Immature natural killer cell (primary cell): ENCODE data around the gene AGXT. TPM values are rescaled to one million over a fixed set of nuclear protein-coding genes. Genes with fewer than 3 reads are reported as not detected.
"Not testable (repeated sequence)": the region's sequence is repeated elsewhere in the genome, so short reads cannot be mapped to it uniquely, and the experiment has no call there.

Experiments used
- DNase-seq, 3 donors: peaks; one replicate each; pipeline ENCODE4 v3.0.0; 2022; ENCODE audit warnings: mixed read lengths in 1 of 3
- H3K27ac Mint-ChIP-seq, 6 donors: one replicate each; pipeline ENCODE4 v1.8.0; 2020; ENCODE audit warnings: mixed read lengths in 6 of 6, mild to moderate bottlenecking in 5 of 6, inconsistent platforms in 4 of 6, moderate library complexity in 3 of 6
- H3K27me3 Mint-ChIP-seq, 3 donors: one replicate each; pipeline ENCODE4 v1.8.0; 2020 to 2021; ENCODE audit warnings: low read depth in 3 of 3, mild to moderate bottlenecking in 3 of 3, mixed read lengths in 3 of 3, moderate library complexity in 3 of 3, inconsistent platforms in 1 of 3
- H3K36me3 Mint-ChIP-seq, 3 donors: one replicate each; pipeline ENCODE4 v1.8.0; 2020; ENCODE audit warnings: mixed read lengths in 3 of 3, inconsistent platforms in 2 of 3, mild to moderate bottlenecking in 2 of 3
- H3K4me1 Mint-ChIP-seq, 2 donors: one replicate each; pipeline ENCODE4 v1.8.0; 2020; ENCODE audit warnings: inconsistent platforms in 2 of 2, mild to moderate bottlenecking in 2 of 2, mixed read lengths in 2 of 2, moderate library complexity in 1 of 2
- H3K4me3 Mint-ChIP-seq, 5 donors: one replicate each; pipeline ENCODE4 v1.8.0; 2020; ENCODE audit warnings: mild to moderate bottlenecking in 5 of 5, mixed read lengths in 5 of 5, inconsistent platforms in 3 of 5, moderate library complexity in 3 of 5
- H3K9me3 Mint-ChIP-seq, 6 donors: one replicate each; pipeline ENCODE4 v1.8.0; 2020; ENCODE audit warnings: mild to moderate bottlenecking in 6 of 6, mixed read lengths in 6 of 6, inconsistent platforms in 4 of 6, moderate library complexity in 3 of 6
- polyA plus RNA-seq, 3 donors: library from polyadenylated mRNA; unstranded; fragments of 300-500 nt; fragmentation: Illumina TruSeq; gene quantifications; one replicate each; pipeline ENCODE4 v1.2.3, GENCODE V29; 2021

AGXT gene
- polyA plus RNA-seq, 3 donors from 2014 or later, result not detected

DNA sequence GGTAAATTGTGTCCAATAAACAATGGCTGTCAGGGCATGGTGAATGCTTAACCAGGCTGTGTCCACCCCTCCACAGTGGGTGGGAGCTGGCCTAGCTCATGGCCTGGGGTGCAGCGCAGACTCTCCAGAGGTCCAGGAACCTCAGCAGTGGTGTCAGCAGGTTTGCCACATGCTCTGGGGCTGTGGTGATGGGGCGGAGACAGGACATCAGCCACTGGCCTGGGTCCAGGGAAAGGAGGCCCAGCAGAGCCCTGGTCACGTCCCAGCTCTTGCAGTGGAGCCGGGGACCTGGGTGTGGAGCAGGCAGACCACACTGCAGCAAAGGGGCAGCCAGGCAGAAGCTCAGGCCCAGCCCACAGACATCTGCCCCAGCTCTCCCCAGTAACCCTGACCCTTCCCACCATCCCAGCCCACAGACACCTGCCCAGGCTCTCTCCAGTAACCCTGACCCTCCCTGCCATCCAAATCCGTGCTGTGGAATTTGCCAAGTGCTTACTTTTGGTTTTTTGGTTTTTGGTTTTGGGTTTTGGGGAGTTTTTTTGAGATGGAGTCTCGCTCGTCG, 34.8 kb upstream of the AGXT start:
- H3K27ac Mint-ChIP-seq, result peak overlapping the region in 4 of 6 donors; percentile 23 to 83 (median 64)
- H3K4me1 Mint-ChIP-seq, result peaks cover 0 to 4% of the 10 kb centered on the region in 2 donors
- no peaks in the 10 kb centered on the region for H3K36me3 Mint-ChIP-seq
- no peaks in the 10 kb centered on the region for H3K9me3 Mint-ChIP-seq
- DNase-seq, result no peak
- no peak overlapping the region for H3K4me3 Mint-ChIP-seq
- peaks cover 2 to 9% (median 8%) of the 10 kb centered on the region in 3 donors for H3K27me3 Mint-ChIP-seq

DNA sequence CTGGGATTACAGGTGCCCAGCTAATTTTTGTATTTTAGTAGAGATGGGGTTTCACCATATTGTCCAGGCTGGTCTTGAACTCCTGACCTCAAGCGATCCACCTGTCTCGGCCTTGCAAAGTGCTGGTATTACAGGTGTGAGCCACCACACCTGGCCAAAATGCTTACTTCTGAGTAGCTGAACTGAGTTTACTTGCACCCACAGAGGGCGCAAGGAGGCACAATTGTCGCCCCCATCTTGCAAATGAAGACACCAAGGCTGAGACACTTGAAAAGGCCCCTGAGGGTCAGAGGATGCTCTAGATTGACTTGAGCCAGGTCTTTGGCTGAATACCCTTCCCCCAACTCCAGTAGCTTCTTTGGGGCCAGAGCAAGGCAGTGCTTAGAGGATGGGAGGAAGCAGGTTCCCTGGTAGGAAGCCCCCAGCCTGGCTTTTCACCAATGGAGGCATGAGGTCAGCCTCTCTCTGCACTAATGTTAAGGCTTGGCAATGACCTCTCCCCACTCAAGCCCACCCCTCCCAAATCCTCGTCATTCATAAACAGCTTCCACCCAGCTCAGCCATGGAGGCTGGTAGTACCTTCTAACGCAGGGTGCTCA, 34.1 kb upstream of the AGXT start:
- Mint-ChIP-seq H3K9me3 (no peaks in the 10 kb centered on the region), H3K4me1 (peaks cover 0 to 4% of the 10 kb centered on the region in 2 donors), H3K36me3 (no peaks in the 10 kb centered on the region), H3K27me3 (peaks cover 2 to 8% (median 6%) of the 10 kb centered on the region in 3 donors), H3K4me3 (no peak overlapping the region), H3K27ac (peak overlapping the region in 4 of 6 donors; percentile 23 to 55 (median 30))
- no peak for DNase-seq

DNA sequence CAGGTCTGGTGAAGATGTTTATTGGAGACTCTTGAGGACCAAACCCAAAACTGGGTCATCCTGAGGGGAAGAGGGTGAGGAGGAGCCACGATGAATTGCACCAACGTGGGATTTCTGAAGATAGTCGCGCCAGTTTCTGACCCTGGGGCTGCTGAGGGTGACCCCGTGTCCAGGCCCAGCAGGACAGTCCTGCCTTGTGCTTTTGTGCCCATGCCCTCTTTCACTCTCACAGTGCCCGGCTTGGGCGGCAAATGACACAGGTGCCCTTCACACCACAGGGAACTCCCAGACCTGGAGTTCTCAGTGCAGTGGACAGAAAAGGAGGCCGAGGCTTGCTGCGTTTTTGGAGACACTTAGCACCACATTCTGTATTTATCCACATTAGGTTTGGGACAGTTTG, 33.1 kb upstream of the AGXT start:
- Mint-ChIP-seq H3K4me3 (no peak overlapping the region), H3K36me3 (no peaks in the 10 kb centered on the region), H3K27me3 (peaks cover 2 to 8% (median 6%) of the 10 kb centered on the region in 3 donors), H3K4me1 (peaks cover 0 to 4% of the 10 kb centered on the region in 2 donors), H3K9me3 (no peaks in the 10 kb centered on the region), H3K27ac (no peak overlapping the region)
- no peak for DNase-seq

DNA sequence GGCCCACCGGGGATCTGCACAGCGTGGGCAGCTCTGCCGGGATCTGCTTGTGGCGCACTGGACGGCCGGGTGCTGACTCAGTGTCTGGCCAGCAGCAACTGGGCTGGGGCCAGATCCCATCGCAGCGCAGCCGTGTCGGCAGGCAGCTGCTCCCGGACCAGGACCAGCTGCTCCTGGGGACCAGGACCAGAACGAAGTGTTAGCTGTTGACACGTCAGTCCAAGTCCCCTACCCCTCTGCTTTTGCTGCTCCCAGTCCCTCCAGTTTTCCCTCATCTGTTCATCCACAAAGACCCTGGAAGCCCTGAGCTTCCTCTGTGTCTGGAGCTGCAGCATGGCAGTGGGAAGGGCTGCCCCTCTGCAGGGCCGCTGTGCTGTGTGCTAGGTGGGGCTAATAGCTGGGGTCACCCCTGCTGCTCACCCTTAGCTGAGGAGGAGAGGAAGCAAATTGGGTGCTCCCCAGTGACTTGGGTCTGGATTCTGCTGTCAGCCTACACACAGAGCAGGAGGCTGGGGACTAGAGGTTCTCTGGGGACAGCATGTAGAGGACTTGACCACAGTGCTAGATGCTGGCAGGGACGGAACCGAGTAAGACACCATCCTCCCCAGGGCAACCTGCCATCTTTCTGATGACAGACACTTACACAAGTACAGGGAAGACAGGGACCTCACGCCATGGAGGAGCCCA, 31.7 kb upstream of the AGXT start:
- H3K27me3 Mint-ChIP-seq, result peaks cover 2 to 8% (median 6%) of the 10 kb centered on the region in 3 donors
- no peaks in the 10 kb centered on the region for H3K9me3 Mint-ChIP-seq
- no peak overlapping the region for H3K27ac Mint-ChIP-seq
- H3K4me1 Mint-ChIP-seq, result peaks cover 0 to under 1% of the 10 kb centered on the region in 2 donors
- H3K36me3 Mint-ChIP-seq, result no peaks in the 10 kb centered on the region
- no peak for DNase-seq
- no peak overlapping the region for H3K4me3 Mint-ChIP-seq

DNA sequence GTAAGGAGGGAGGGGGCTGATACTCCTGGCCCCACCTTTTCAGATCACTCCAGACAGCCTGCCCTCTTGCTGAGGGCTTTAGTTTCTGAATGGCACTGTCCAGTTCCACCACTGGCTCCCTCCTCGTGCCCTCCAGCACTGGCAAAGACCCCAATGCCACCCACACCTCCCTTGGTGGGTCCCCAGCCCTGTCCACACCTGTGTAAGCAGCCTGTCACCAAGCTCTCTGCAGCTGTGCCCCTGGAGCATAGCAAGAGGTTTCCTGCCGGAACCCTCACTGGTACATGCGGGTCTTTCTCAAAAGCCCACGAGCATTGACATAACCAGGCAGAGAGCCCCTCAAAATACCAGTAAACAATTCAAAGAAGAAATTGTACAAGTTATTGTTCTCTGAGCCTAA, 31.0 kb upstream of the AGXT start:
- no peaks in the 10 kb centered on the region for H3K9me3 Mint-ChIP-seq
- H3K4me3 Mint-ChIP-seq, result no peak overlapping the region
- H3K27ac Mint-ChIP-seq, result no peak overlapping the region
- no peaks in the 10 kb centered on the region for H3K36me3 Mint-ChIP-seq
- H3K4me1 Mint-ChIP-seq, result no peaks in the 10 kb centered on the region
- peaks cover 0 to 4% (median 3%) of the 10 kb centered on the region in 3 donors for H3K27me3 Mint-ChIP-seq
- DNase-seq, result no peak

DNA sequence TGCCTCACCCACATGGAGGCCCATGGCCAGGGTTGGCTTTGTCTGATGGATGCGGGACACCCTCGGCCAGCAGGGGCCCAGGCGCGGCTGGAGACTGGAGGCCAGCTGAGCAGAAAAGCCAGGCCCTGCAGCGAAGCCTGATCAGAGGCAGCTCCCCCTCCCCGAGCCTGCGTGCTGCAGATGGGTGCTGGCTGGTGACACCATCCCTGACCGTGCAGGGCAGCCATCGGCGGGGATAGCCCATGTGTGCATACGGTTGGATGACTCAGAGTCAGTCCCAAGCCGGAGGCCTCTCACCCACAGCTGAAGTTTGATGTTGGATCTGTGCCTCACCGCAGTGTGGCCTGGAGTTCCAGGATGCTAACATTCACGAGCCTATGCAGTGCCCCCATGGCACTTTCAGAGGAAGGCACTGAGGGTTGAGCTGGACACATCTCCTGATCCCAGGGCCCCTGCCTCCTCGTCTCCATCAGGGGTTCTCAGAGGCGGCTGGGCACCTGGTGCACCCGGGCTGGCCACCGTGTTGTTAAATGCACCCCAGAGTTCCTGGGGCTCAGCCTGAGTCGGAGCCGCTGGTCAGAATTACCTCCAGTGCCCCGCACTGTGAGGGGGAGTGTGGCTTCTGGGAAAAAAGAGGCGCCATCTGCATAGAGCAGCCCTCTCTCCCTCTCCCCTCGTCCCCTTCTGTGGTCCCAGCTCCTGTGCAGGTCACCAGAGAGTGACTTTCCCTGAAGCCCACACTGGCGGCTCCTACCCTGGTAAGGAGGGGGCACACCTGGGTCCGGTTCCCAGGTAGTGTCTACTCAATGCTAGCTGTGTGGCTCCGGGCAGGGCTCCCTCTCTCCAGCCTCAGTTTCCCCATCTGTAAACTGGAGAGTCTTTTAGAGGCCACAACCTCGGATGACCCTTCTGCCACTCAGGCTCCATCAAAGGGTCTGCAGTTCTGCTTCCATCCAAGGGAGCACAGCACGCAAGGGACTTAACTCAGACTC, 29.2 kb upstream of the AGXT start:
- H3K27me3 Mint-ChIP-seq, result peaks cover 0 to 3% (median 3%) of the 10 kb centered on the region in 3 donors
- H3K4me3 Mint-ChIP-seq, result no peak overlapping the region
- DNase-seq, result no peak
- no peaks in the 10 kb centered on the region for H3K4me1 Mint-ChIP-seq
- no peaks in the 10 kb centered on the region for H3K9me3 Mint-ChIP-seq
- no peaks in the 10 kb centered on the region for H3K36me3 Mint-ChIP-seq
- H3K27ac Mint-ChIP-seq, result no peak overlapping the region

DNA sequence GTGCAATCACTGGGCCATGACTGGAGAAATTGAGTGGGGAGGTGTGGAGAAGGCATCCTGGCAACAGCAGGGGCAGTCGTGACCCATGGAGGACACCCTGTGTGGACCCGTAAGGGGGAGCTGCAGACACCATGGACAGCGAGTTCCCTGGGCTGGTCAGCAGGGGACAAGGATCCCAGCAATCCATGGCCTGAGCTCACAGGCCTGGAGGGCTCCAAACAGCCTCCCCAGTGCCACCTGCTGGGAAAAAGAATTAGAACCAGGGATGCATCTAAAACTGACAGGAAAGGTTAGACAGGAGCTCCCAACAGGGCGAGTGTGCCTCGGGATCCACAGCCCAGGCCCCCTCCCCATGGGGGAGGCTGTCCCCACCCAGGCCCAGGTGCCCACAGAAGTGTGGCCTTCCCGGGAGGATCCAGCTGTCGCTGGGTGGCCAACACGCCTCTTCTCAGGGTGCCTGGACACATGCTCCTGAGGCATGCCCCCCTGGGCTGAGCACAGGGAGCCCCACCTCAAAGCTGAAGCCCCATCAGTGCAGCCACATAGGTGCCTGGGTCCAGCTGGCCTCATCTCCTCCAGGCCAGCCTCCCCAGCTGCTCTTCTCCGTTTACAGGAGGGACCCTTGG, 28.1 kb upstream of the AGXT start:
- Mint-ChIP-seq H3K36me3 (no peaks in the 10 kb centered on the region), H3K4me1 (no peaks in the 10 kb centered on the region), H3K9me3 (no peaks in the 10 kb centered on the region), H3K27ac (no peak overlapping the region), H3K4me3 (no peak overlapping the region), H3K27me3 (peaks cover 0 to 5% (median 3%) of the 10 kb centered on the region in 3 donors)
- DNase-seq, result peak in 1 of 3 donors; percentile 11

DNA sequence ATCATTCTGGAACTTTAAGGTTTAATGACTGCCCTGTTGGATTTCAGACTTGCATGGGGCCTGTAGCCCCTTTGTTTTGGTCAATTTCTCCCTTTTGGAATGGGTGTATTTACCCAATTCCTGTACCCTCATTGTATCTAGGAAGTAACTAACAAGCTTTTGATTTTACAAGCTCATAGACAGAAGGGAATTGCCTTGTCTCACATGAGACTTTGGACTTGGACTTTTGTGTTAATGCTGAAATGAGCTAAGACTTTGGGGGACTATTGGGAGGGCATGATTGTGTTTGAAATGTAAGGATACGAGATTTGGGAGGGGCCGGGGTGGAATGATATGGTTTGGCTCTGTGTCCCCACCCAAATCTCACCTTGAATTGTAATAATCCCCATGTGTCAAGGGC, 22.3 kb upstream of the AGXT start:
- DNase-seq, H3K27ac Mint-ChIP-seq, H3K4me3 Mint-ChIP-seq, H3K27me3 Mint-ChIP-seq, H3K4me1 Mint-ChIP-seq, H3K9me3 Mint-ChIP-seq, H3K36me3 Mint-ChIP-seq: not testable (repeated sequence)

DNA sequence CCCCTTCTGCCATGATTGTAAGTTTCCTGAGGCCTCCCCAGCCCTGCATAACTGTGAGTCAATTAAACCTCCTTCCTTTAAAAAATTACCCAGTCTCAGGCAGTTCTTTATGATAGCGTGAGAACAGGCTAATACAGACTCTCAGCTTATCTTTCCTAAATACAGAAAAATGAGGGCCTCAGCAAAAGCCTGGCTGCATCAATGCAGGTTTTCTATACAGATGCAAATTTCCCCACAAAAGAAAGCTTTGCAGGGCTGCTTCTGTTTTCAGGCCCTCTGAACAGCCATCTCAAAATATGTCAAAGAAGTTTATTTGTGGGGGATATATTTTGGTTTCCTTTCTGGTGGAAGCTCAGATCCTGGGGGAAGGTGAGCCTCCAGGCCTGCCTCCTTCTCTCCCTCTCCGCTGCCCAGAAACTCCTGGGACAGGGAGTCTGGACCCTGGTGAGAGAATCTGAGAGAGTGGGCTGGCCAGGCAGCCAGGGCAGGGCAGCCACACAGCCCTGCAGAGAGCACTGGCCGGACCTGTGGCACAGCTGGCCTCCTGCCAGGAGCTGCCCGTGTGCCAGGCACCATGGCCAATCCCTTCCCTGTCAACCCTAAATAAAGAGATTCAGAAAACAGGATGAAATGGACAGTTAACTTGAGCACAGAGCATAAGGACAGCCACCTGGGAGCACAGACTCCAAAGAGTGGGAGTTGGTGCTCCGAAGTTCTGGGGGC, 21.6 kb upstream of the AGXT start:
- Mint-ChIP-seq H3K9me3 (no peaks in the 10 kb centered on the region), H3K36me3 (no peaks in the 10 kb centered on the region), H3K27ac (no peak overlapping the region), H3K4me3 (no peak overlapping the region), H3K4me1 (no peaks in the 10 kb centered on the region), H3K27me3 (peaks cover 2 to 4% (median 3%) of the 10 kb centered on the region in 3 donors)
- DNase-seq, result no peak

DNA sequence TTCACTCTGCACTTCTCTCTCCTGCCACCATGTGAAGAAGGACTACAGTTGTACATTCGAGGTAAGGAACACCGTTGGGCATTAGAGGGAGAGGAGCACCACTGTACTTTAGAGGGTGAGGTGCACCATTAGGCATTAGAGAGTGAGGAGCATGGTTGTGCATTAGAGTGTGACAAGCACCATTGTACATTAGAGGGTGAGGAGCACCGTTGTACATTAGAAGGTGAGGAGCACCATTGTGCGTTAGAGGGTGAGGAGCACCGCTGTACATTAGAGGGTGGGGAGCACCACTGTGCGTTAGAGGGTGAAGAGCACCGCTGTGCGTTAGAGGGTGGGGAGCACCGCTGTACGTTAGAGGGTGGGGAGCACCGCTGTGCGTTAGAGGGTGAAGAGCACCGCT, 20.8 kb upstream of the AGXT start:
- Mint-ChIP-seq H3K9me3 (no peaks in the 10 kb centered on the region), H3K36me3 (no peaks in the 10 kb centered on the region), H3K27ac (no peak overlapping the region), H3K27me3 (peaks cover 2 to 4% (median 3%) of the 10 kb centered on the region in 3 donors), H3K4me3 (no peak overlapping the region), H3K4me1 (no peaks in the 10 kb centered on the region)
- no peak for DNase-seq

DNA sequence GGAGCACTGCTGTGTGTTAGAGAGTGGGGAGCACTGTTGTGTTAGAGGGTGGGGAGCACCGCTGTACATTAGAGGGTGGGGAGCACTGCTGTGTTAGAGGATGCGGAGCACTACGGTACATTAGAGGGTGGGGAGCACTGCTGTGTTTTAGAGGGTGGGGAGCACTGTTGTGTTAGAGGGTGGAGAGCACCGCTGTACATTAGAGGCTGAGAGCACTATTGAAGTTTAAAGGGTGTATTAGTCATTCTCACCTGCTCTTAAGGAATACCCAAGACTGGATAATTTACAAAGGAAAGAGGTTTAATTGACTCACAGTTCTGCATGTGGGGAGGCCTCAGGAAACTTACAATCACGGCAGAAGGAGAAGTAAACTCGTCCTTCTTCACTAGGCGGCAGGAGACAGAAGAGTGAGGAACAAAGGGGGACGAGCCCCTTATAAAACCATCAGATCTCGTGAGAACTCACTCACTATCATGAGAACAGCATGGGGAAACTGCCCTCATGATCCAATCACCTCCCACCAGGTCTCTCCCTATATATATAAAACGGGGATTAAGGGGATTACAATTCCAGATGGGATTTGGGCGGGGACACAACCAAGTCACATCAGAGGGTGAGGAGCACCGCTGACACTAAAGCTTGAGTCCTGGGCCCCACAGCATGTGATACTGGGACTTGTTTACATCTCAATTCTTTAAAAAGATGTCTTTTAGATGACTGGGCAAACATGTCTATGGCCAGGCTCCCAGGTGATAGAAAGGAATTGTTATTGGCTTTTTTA, 19.5 kb upstream of the AGXT start:
- H3K27ac Mint-ChIP-seq, result no peak overlapping the region
- peaks cover 0 to 1% (median 0%) of the 10 kb centered on the region in 3 donors for H3K36me3 Mint-ChIP-seq

DNA sequence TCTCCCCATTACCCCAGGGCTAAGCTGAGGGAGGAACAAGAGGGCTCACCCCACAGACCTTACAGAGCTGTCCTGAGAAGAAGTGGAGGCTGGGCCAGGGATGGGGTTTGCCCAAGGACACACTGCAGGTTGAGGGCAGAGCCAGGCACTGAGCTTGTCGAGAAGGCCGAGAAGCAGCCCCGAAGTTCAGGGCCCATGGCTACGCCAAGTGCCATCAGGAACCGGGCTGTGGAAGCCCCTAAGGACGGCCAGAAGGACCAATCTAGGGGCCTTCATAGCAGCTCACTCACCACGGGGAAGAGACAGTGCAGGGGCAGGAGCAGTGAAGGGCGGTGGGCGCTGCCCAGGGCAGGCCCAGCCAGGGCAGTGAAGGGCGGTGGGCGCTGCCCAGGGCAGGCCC, 18.6 kb upstream of the AGXT start:
- Mint-ChIP-seq H3K9me3 (peaks cover 0 to 4% (median 1%) of the 10 kb centered on the region in 6 donors), H3K4me1 (no peaks in the 10 kb centered on the region), H3K36me3 (peaks cover 0 to 4% (median 0%) of the 10 kb centered on the region in 3 donors), H3K4me3 (no peak overlapping the region), H3K27ac (no peak overlapping the region), H3K27me3 (peaks cover 0 to 3% (median 2%) of the 10 kb centered on the region in 3 donors)
- DNase-seq, result no peak

More for the DNA sequence above, 19.5 kb upstream of the AGXT start:
- no peak overlapping the region for H3K4me3 Mint-ChIP-seq
- peaks cover 0 to 2% (median 0%) of the 10 kb centered on the region in 6 donors for H3K9me3 Mint-ChIP-seq
- no peaks in the 10 kb centered on the region for H3K4me1 Mint-ChIP-seq
- H3K27me3 Mint-ChIP-seq, result peaks cover 0 to 4% (median 2%) of the 10 kb centered on the region in 3 donors
- DNase-seq, result no peak
